Measurements from ENCODE around the gene VSTM2A.
"Not testable (repeated sequence)": the region's sequence is repeated elsewhere in the genome, so short reads cannot be mapped to it uniquely, and the experiment has no call there.

VSTM2A gene

GRCh38 chr7:54541669-54542625 lies at the start of gene VSTM2A:
Gene VSTM2A (plus strand): TSS chr7:54542375. CDS start chr7:54542731, 356 bp downstream.
- DNase-seq (ENCODE audit: low spot score) = no peak

GRCh38 chr7:54504531-54504930 lies 37.6 kb upstream of the VSTM2A start:
- not testable (repeated sequence) for DNase-seq (ENCODE audit: low spot score)

GRCh38 chr7:54529568-54529967 lies 12.6 kb upstream of the VSTM2A start:
- DNase-seq (ENCODE audit: low spot score) = no peak

GRCh38 chr7:54538122-54538521 lies 4.1 kb upstream of the VSTM2A start:
- DNase-seq (ENCODE audit: low spot score) = no peak

- peak; percentile 27 for DNase-seq (ENCODE audit: low spot score)
Measured at GRCh38 chr7:54543051-54543488, 895 bp downstream of the VSTM2A start.

- no peak for DNase-seq (ENCODE audit: low spot score)
Measured at GRCh38 chr7:54544149-54544526, 2.0 kb downstream of the VSTM2A start.

- no peak for DNase-seq (ENCODE audit: low spot score)
Measured at GRCh38 chr7:54544527-54545240, 2.5 kb downstream of the VSTM2A start.

- no peak for DNase-seq (ENCODE audit: low spot score)
Measured at GRCh38 chr7:54545241-54545563, 3.0 kb downstream of the VSTM2A start.

- DNase-seq (ENCODE audit: low spot score) = no peak
Measured at GRCh38 chr7:54546081-54546985, 4.2 kb downstream of the VSTM2A start.

GRCh38 chr7:54546986-54547314 lies 4.8 kb downstream of the VSTM2A start:
- no peak for DNase-seq (ENCODE audit: low spot score)

- no peak for DNase-seq (ENCODE audit: low spot score)
Measured at GRCh38 chr7:54550471-54550870, 8.3 kb downstream of the VSTM2A start.

GRCh38 chr7:54556121-54556520 lies 13.9 kb downstream of the VSTM2A start:
- DNase-seq (ENCODE audit: low spot score) = no peak

- no peak for DNase-seq (ENCODE audit: low spot score)
Measured at GRCh38 chr7:54559401-54559800, 17.2 kb downstream of the VSTM2A start.

- DNase-seq (ENCODE audit: low spot score) = no peak
Measured at GRCh38 chr7:54560198-54560597, 18.0 kb downstream of the VSTM2A start.

- DNase-seq (ENCODE audit: low spot score) = no peak
Measured at GRCh38 chr7:54560723-54561122, 18.5 kb downstream of the VSTM2A start.

GRCh38 chr7:54563329-54563916 lies 21.2 kb downstream of the VSTM2A start:
- DNase-seq (ENCODE audit: low spot score) = no peak

- DNase-seq (ENCODE audit: low spot score) = no peak
Measured at GRCh38 chr7:54565432-54565831, 23.3 kb downstream of the VSTM2A start.

GRCh38 chr7:54581511-54581910 lies 39.3 kb downstream of the VSTM2A start:
- DNase-seq (ENCODE audit: low spot score) = no peak

- no peak for DNase-seq (ENCODE audit: low spot score)
Measured at GRCh38 chr7:54591404-54592386, 49.5 kb downstream of the VSTM2A start.

GRCh38 chr7:54596747-54597146 lies 54.6 kb downstream of the VSTM2A start:
- DNase-seq (ENCODE audit: low spot score) = no peak

GRCh38 chr7:54615537-54615936 lies 73.4 kb downstream of the VSTM2A start:
- no peak for DNase-seq (ENCODE audit: low spot score)
